PC-9 (cell line): Measurements from ENCODE around the gene FGF1. TPM values are rescaled to one million over a fixed set of nuclear protein-coding genes. Genes with fewer than 3 reads are reported as not detected.

Experiments used
- BruUV-seq: library from RNA; stranded (reverse); fragments of 400-500 nt; replicated peaks from 2 replicates; lab custom pipeline; 2021; lab: Mats Ljungman, UMichigan
- CTCF ChIA-PET: fragments of 300-600 bp; sonication (Branson Sonifier 250); formaldehyde crosslinking; loops from one replicate; lab custom pipeline; 2022; ENCODE audit warnings: antibody characterized with exemption; lab: Charles Lee
- POLR2A ChIA-PET: fragments of 300-600 bp; sonication (Branson Sonifier 250); formaldehyde crosslinking; loops from one replicate; lab custom pipeline; 2022; ENCODE audit warnings: antibody characterized with exemption; ENCODE audit not compliant: unreplicated experiment; lab: Charles Lee
- DNase-seq, 2 experiments: peaks; one replicate each; pipeline versions ENCODE4 v3.0.0 to v3.0.0-alpha.2; 2015 to 2022; ENCODE audit warnings: mixed read lengths in 1 of 2
- H2AFZ ChIP-seq: fragments of 200-600 bp; sonication (generic); 2 replicates; pipeline ENCODE4 v1.8.1; 2017; ENCODE audit warnings: antibody characterized with exemption
- H3F3A ChIP-seq: fragments of 200-600 bp; sonication (generic); 2 replicates; pipeline ENCODE4 v1.8.1; 2017; ENCODE audit warnings: antibody characterized with exemption, mild to moderate bottlenecking, low read depth; ENCODE audit not compliant: insufficient read depth
- H3K27ac ChIP-seq: fragments of 200-600 bp; sonication (generic); 2 replicates; pipeline ENCODE4 v1.6.1; 2016; ENCODE audit warnings: mixed run types
- H3K27me3 ChIP-seq: fragments of 200-600 bp; sonication (generic); 2 replicates; pipeline ENCODE4 v1.6.1; 2016; ENCODE audit warnings: low read depth, mixed run types; ENCODE audit not compliant: insufficient read depth
- H3K36me3 ChIP-seq: fragments of 200-600 bp; sonication (generic); 2 replicates; pipeline ENCODE4 v1.6.1; 2016; ENCODE audit warnings: low read depth, mixed run types
- H3K4me1 ChIP-seq: fragments of 200-600 bp; sonication (generic); replicated peaks from 2 replicates; pipeline ENCODE4 v1.6.1; 2016; ENCODE audit warnings: mixed run types; ENCODE audit not compliant: insufficient read depth
- H3K4me2 ChIP-seq: fragments of 200-600 bp; sonication (generic); 2 replicates; pipeline ENCODE4 v1.6.1; 2017; ENCODE audit warnings: mixed run types
- H3K4me3 ChIP-seq: fragments of 200-600 bp; sonication (generic); 2 replicates; pipeline ENCODE4 v1.6.1; 2016; ENCODE audit warnings: mixed run types
- H3K79me2 ChIP-seq: fragments of 200-600 bp; sonication (generic); 2 replicates; pipeline ENCODE4 v1.6.1; 2017; ENCODE audit warnings: low read depth, mixed run types
- H3K9me2 ChIP-seq: fragments of 200-600 bp; sonication (generic); 2 replicates; pipeline ENCODE4 v1.8.1; 2017; ENCODE audit warnings: mild to moderate bottlenecking; ENCODE audit not compliant: insufficient read depth
- H3K9me3 ChIP-seq: fragments of 200-600 bp; sonication (generic); 2 replicates; pipeline ENCODE4 v1.8.1; 2016; ENCODE audit warnings: low read depth; ENCODE audit not compliant: insufficient read depth
- H4K20me1 ChIP-seq: fragments of 200-600 bp; sonication (generic); 2 replicates; pipeline ENCODE4 v1.8.1; 2017; ENCODE audit not compliant: insufficient read depth
- EZH2 ChIP-seq: fragments of 200-600 bp; sonication (generic); IDR thresholded peaks from 2 replicates; pipeline ENCODE4 v1.8.0; 2017; ENCODE audit warnings: antibody characterized with exemption, low read depth
- intact Hi-C: fragments of 100-400 bp; cut with micrococcal nuclease; formaldehyde crosslinking; loops from one replicate; pipeline ENCODE4 v1.10.0; 2022; ENCODE audit not compliant: unreplicated experiment
- total RNA-seq: library from RNA; stranded (reverse); gene quantifications from 2 replicates; pipeline ENCODE4 v1.2.3, GENCODE V29; 2021
- TF ChIP-seq, protein P1 (sequence below): fragments of 200-600 bp; sonication (generic); conservative IDR thresholded peaks from 2 replicates; pipeline ENCODE4 v1.6.1; 2017; ENCODE audit warnings: mixed run types, antibody characterized with exemption, mild to moderate bottlenecking, moderate library complexity

Gene FGF1
- total RNA-seq, 1 experiment from 2014 or later = 0.44 TPM

DNA sequence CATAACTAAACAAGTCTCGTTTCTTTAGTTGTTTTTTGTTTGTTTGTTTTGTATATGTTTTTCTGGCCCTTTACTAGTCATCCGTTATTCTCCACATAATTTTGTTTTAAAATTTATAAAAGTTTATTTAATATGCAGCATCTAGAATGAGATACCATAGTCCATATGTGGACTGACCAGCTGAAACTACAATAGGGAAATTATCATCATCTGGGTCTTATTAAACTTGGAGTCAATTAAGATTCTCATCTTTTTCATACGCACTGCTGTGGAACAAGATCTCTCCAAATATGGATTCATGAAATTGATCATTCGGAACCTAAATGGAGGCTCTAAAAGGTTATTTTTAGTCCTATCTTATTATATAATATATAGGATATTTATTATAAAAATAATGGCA, 99.3 kb downstream of the FGF1 start:
- BruUV-seq = no TSS peak

DNA sequence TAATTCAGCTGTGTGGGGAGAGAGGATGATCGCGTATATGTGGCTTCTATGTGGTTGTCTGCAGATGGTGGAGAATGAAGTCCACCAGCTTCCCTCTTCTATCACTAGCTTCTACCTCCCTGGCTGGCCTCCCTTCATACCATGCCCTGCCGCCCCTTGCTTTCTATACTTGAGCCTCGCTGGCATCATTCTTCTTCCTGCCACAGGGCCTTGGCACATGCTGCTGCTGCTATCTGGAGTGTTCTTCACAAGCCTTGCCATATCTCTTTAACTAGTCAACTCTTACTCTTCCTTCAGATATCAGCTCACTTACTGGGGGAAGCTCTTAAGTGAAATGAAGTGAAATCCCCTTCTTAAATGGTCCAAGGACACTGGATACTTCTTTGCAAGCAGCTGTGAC, 100.4 kb downstream of the FGF1 start:
- no peaks in the 10 kb centered on the region for H3K4me1 ChIP-seq
- DNase-seq = no peak
- H3K36me3 ChIP-seq = no peaks in the 10 kb centered on the region
- no peak overlapping the region for H3K4me2 ChIP-seq
- H3K9me2 ChIP-seq = no peaks in the 10 kb centered on the region
- no peak overlapping the region for H3K27ac ChIP-seq
- CTCF ChIA-PET = no interaction called here
- no TSS peak for BruUV-seq
- no peaks in the 10 kb centered on the region for H3F3A ChIP-seq
- no peaks in the 10 kb centered on the region for H3K9me3 ChIP-seq
- H2AFZ ChIP-seq = no peak overlapping the region
- POLR2A ChIA-PET = no interaction called here
- no peaks in the 10 kb centered on the region for H3K79me2 ChIP-seq
- intact Hi-C loops = no loop called here
- H3K4me3 ChIP-seq = no peak overlapping the region
- no peaks in the 10 kb centered on the region for H4K20me1 ChIP-seq
- no peak for TF ChIP-seq EZH2
- TF ChIP-seq, protein P1, sequence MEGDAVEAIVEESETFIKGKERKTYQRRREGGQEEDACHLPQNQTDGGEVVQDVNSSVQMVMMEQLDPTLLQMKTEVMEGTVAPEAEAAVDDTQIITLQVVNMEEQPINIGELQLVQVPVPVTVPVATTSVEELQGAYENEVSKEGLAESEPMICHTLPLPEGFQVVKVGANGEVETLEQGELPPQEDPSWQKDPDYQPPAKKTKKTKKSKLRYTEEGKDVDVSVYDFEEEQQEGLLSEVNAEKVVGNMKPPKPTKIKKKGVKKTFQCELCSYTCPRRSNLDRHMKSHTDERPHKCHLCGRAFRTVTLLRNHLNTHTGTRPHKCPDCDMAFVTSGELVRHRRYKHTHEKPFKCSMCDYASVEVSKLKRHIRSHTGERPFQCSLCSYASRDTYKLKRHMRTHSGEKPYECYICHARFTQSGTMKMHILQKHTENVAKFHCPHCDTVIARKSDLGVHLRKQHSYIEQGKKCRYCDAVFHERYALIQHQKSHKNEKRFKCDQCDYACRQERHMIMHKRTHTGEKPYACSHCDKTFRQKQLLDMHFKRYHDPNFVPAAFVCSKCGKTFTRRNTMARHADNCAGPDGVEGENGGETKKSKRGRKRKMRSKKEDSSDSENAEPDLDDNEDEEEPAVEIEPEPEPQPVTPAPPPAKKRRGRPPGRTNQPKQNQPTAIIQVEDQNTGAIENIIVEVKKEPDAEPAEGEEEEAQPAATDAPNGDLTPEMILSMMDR = no peak
- H3K27me3 ChIP-seq = no peaks in the 10 kb centered on the region

More for the DNA sequence above, 99.3 kb downstream of the FGF1 start:
- ChIA-PET CTCF (no interaction called here), POLR2A (interaction anchor here (0.6 kb wide), 1 partner anchor 307 kb away, joined by 3 read pairs; no protein-coding TSS in a partner anchor)
- Histone ChIP-seq H3K27ac (no peak overlapping the region), H3K9me3 (no peaks in the 10 kb centered on the region), H3K9me2 (no peaks in the 10 kb centered on the region), H3K27me3 (no peaks in the 10 kb centered on the region), H3K4me1 (no peaks in the 10 kb centered on the region), H3K79me2 (no peaks in the 10 kb centered on the region), H3K36me3 (no peaks in the 10 kb centered on the region), H3F3A (no peaks in the 10 kb centered on the region), H4K20me1 (no peaks in the 10 kb centered on the region), H3K4me2 (no peak overlapping the region), H2AFZ (no peak overlapping the region), H3K4me3 (no peak overlapping the region)
- no peak for DNase-seq
- TF ChIP-seq EZH2 = no peak
- TF ChIP-seq, protein P1 = no peak
- intact Hi-C loops = no loop called here

DNA sequence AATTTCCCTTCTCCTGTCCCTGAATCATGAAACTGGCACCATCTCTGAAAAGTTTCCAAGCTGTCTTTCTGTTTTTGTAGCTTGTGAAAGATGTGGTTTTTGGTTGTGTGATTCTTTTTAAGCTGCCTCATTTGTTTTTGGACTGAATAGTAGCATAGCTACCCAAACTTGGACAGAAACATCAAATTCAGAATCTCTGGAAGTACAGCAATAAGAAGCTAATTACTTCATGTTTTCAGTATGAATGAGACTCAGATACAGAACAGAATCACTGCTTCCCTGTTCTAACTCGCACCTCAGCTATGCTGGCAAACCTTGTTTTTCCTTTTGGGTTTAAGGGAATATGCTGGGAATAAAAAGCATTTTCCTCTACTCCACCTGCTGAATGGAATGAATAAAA, 101.0 kb downstream of the FGF1 start:
- POLR2A ChIA-PET = no interaction called here
- Histone ChIP-seq H3K27me3 (no peaks in the 10 kb centered on the region), H3K79me2 (no peaks in the 10 kb centered on the region), H3K4me1 (no peaks in the 10 kb centered on the region), H4K20me1 (no peaks in the 10 kb centered on the region), H3K4me2 (no peak overlapping the region), H3K27ac (no peak overlapping the region), H3K36me3 (no peaks in the 10 kb centered on the region), H3F3A (no peaks in the 10 kb centered on the region), H3K9me3 (no peaks in the 10 kb centered on the region), H3K9me2 (no peaks in the 10 kb centered on the region), H3K4me3 (no peak overlapping the region), H2AFZ (no peak overlapping the region)
- BruUV-seq = no TSS peak
- TF ChIP-seq, protein P1 = no peak
- TF ChIP-seq EZH2 = no peak
- intact Hi-C loops = no loop called here
- CTCF ChIA-PET = no interaction called here
- no peak for DNase-seq
